DMS53 treated with DMSO at 0.1 percent for 48 hours (cell line): ENCODE data around the gene TUBB8.
"Not testable (repeated sequence)": the region's sequence is repeated elsewhere in the genome, so short reads cannot be mapped to it uniquely, and the experiment has no call there.

Experiments used
- DNase-seq: peaks from one replicate; lab custom pipeline; 2025; ENCODE audit not compliant: unreplicated experiment; lab: John Stamatoyannopoulos, UW

The TUBB8 gene

GRCh38 chr10:49926-50325, 830 bp upstream of the TUBB8 start:
- DNase-seq: not testable (repeated sequence)

GRCh38 chr10:47864-48263, 1.2 kb downstream of the TUBB8 start:
- not testable (repeated sequence) for DNase-seq

GRCh38 chr10:13315-13635, 35.8 kb downstream of the TUBB8 start:
- DNase-seq: not testable (repeated sequence)

DNA sequence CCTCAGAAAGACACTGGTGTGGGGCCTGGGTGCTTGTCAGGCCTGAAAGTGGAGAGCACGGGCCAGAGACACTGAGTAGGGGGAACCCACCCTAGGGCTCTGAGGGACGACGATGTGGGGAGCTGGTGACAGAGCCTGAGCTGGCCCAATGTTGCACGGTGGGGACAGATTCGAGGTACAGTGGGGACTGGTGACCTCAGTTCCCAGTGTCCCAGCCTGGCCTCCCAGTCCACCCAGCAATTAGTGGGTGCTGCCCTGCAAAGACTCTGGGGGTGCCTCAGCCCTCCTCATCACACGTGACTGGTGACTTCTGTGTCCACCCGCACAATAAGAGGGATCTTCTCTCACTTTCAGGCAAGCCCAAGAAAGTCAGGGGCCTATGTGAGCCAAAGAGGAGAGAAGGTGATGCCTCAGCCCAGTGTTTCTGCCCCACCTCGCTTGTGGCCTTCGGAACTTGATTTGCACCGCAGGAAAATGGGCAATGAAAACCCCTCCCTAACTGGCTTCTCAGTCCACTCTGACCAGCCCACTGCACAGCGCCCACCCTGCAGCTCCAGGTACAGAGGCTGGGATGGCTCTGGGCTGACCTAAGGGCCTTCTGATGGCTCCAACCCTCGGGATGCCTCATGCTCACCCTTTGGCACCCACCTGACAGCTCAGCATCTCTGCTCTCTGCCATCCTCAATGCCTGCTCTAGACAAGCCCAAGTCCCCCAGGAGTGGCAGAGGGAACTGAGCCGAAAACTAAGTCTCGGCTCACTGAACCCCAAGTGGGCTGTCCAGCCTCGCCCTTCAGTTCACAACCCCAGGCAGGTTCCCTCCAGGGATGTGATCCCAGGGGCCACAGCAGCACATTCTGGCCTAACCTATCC, 36.4 kb downstream of the TUBB8 start:
- not testable (repeated sequence) for DNase-seq

- DNase-seq: not testable (repeated sequence)
Observed at GRCh38 chr10:11260-11659, 37.8 kb downstream of the TUBB8 start.

DNA sequence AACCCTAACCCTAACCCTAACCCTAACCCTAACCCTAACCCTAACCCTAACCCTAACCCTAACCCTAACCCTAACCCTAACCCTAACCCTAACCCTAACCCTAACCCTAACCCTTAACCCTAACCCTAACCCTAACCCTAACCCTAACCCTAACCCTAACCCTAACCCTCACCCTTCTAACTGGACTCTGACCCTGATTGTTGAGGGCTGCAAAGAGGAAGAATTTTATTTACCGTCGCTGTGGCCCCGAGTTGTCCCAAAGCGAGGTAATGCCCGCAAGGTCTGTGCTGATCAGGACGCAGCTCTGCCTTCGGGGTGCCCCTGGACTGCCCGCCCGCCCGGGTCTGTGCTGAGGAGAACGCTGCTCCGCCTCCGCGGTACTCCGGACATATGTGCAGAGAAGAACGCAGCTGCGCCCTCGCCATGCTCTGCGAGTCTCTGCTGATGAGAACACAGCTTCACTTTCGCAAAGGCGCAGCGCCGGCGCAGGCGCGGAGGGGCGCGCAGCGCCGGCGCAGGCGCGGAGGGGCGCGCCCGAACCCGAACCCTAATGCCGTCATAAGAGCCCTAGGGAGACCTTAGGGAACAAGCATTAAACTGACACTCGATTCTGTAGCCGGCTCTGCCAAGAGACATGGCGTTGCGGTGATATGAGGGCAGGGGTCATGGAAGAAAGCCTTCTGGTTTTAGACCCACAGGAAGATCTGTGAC, 38.7 kb downstream of the TUBB8 start:
- DNase-seq: not testable (repeated sequence)
